ENCODE results near the gene P2RY6. TPM values are rescaled to one million over a fixed set of nuclear protein-coding genes. Genes with fewer than 3 reads are reported as not detected.
"Not testable (repeated sequence)": the region's sequence is repeated elsewhere in the genome, so short reads cannot be mapped to it uniquely, and the experiment has no call there.

Gene P2RY6
- total RNA-seq, 2 donors from 2014 or later, result 0.31 to 0.37 TPM

DNA sequence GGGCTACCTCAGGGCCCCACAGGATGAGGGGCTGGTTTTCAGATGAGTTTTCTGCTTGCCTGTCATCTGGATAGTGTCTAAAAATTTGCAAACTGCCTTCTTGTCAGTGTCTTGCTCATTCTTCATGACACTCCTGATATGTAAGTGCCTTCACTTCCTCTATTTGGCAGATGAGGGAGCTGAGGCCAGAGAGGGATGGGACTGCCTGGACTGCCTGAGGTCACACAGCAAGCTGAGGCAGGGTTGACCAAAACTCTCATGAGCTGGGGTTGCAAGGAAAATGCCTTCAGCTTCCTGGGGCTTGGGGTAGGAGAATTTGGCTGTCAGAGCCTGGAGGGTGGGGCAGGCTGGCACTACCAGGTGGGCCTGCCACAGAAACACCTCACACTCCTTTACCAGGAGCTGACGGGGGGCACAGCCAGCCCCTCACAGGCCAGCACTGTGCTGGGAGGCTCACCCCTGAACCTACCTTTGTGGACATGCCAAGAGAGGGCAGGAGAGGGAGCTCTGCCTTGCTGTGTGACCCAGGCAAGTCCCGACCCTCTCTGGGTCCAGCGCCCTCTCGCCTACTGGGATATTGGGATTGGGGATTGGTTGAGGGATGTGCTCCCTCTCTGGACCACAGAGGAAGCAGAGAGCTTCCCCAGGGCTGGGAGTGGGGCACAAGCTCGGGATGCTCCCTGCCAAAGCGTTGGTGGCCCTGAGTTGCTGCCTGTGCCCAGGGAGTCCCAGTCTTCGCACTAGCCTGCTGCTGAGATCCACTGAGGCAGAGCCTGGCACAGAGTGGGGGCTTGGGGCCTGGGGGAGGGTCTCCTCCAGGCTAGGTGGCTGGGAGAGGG, 1.9 kb upstream of the P2RY6 start:
- no peak overlapping the region for H3K27ac Mint-ChIP-seq
- Histone ChIP-seq H3K4me1 (ENCODE audit: control insufficient read depth, insufficient read depth, low read length) (peaks cover 10% of the 10 kb centered on the region), H3K9ac (ENCODE audit: extremely low read depth, low read length, poor library complexity, severe bottlenecking) (no peak overlapping the region), H3K9me3 (ENCODE audit: control insufficient read depth, low read length) (no peaks in the 10 kb centered on the region), H3K27me3 (ENCODE audit: control insufficient read depth, insufficient read depth, low read length, poor library complexity, severe bottlenecking) (peaks cover 3% of the 10 kb centered on the region), H3K4me3 (ENCODE audit: low read length) (no peak overlapping the region), H3K36me3 (ENCODE audit: control insufficient read depth, insufficient read depth, low read length) (no peaks in the 10 kb centered on the region), H3K27ac (ENCODE audit: low read depth, low read length) (no peak overlapping the region)
- H3K36me3 Mint-ChIP-seq (ENCODE audit: low read depth), result no peaks in the 10 kb centered on the region
- no peaks in the 10 kb centered on the region for H3K9me3 Mint-ChIP-seq
- H3K4me3 Mint-ChIP-seq, result no peak overlapping the region
- H3K4me1 Mint-ChIP-seq, result peaks cover 26% of the 10 kb centered on the region
- WGBS, 2 experiments (ENCODE audit: insufficient coverage in 1 of 2, insufficient read length in 1 of 2), result 97 to 100% methylated on average over 1 to 7 of the region's 7 CpGs
- TF ChIP-seq, protein P1, sequence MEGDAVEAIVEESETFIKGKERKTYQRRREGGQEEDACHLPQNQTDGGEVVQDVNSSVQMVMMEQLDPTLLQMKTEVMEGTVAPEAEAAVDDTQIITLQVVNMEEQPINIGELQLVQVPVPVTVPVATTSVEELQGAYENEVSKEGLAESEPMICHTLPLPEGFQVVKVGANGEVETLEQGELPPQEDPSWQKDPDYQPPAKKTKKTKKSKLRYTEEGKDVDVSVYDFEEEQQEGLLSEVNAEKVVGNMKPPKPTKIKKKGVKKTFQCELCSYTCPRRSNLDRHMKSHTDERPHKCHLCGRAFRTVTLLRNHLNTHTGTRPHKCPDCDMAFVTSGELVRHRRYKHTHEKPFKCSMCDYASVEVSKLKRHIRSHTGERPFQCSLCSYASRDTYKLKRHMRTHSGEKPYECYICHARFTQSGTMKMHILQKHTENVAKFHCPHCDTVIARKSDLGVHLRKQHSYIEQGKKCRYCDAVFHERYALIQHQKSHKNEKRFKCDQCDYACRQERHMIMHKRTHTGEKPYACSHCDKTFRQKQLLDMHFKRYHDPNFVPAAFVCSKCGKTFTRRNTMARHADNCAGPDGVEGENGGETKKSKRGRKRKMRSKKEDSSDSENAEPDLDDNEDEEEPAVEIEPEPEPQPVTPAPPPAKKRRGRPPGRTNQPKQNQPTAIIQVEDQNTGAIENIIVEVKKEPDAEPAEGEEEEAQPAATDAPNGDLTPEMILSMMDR (conservative IDR thresholded peaks at IDR 0.05), result no peak
- peak; percentile 69 for DNase-seq
- H3K27me3 Mint-ChIP-seq (ENCODE audit: insufficient read depth), result peaks cover 22% of the 10 kb centered on the region

DNA sequence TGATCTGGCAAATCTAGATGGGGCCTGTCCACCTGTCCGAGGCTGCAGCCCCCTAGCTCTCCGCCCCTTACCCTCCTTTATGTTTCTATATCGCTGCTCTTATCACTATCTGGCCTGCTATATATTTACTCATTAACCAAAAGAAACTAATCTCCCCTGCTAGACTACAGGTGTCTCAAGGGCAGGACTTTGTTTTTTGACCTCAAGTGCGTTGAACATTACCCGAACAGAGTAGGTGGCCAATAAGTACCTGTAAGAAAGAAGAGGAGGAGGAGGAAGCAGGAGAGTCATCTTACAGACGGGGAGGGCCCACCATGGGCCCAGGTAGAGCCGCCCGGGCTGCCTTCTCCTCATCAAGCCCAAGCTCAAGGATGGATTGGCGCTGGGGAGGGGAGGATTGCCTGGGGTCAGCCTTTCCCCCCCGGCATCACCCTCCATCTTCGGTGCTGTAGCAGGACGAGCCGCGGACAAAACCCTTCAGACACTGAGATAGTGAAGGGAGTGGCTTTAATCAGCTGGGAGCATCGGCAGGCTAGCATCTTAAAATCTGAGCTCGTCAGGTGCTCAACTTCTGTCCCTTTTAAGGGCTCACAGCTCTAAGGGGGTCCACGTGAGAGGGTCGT, 1.2 kb upstream of the P2RY6 start:
- Mint-ChIP-seq H3K27ac (no peak overlapping the region), H3K4me3 (no peak overlapping the region)
- H3K4me1 ChIP-seq (ENCODE audit: control insufficient read depth, insufficient read depth, low read length), result peaks cover 13% of the 10 kb centered on the region

DNA sequence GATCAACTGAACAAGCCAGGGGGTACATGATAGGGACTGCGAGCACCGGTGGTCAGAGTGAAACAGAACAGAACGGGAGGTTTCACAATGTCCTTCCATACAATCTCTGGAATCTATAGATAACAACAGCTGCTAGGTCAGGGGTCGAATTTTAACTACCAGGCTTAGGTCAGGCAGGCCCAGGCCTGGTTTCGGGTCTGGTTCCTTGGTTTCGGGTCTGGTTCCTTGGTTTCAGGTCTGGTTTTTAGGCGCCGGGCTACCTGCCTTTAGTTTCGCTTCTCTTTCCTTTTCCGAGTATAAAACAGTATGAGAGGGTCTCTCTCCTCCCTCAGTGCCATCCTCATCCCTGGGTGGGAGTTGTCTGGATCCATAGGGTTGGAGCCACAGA, 666 bp upstream of the P2RY6 start:
- WGBS, 2 experiments (ENCODE audit: insufficient coverage in 1 of 2, insufficient read length in 1 of 2), result 90 to 95% methylated on average over 7 to 10 of the region's 10 CpGs
- H3K9me3 Mint-ChIP-seq; DNase-seq; H3K9ac ChIP-seq (ENCODE audit: extremely low read depth, low read length, poor library complexity, severe bottlenecking); H3K9me3 ChIP-seq (ENCODE audit: control insufficient read depth, low read length); H3K27ac ChIP-seq (ENCODE audit: low read depth, low read length); H3K27me3 Mint-ChIP-seq (ENCODE audit: insufficient read depth); H3K27me3 ChIP-seq (ENCODE audit: control insufficient read depth, insufficient read depth, low read length, poor library complexity, severe bottlenecking); H3K36me3 ChIP-seq (ENCODE audit: control insufficient read depth, insufficient read depth, low read length); H3K36me3 Mint-ChIP-seq (ENCODE audit: low read depth); H3K4me3 Mint-ChIP-seq; H3K4me3 ChIP-seq (ENCODE audit: low read length): not testable (repeated sequence)
- peak overlapping the region; percentile 81 for H3K27ac Mint-ChIP-seq
- H3K4me1 ChIP-seq (ENCODE audit: control insufficient read depth, insufficient read depth, low read length), result peaks cover 13% of the 10 kb centered on the region
- H3K4me1 Mint-ChIP-seq, result peaks cover 26% of the 10 kb centered on the region

More for the DNA sequence above, 1.2 kb upstream of the P2RY6 start:
- 90% methylated on average over 13 to 18 of the region's 18 CpGs for WGBS, 2 experiments (ENCODE audit: insufficient coverage in 1 of 2, insufficient read length in 1 of 2)
- peaks cover 14% of the 10 kb centered on the region for H3K27me3 Mint-ChIP-seq (ENCODE audit: insufficient read depth)
- H3K9me3 Mint-ChIP-seq, result no peaks in the 10 kb centered on the region
- no peak overlapping the region for H3K9ac ChIP-seq (ENCODE audit: extremely low read depth, low read length, poor library complexity, severe bottlenecking)
- no peaks in the 10 kb centered on the region for H3K36me3 Mint-ChIP-seq (ENCODE audit: low read depth)
- peaks cover 26% of the 10 kb centered on the region for H3K4me1 Mint-ChIP-seq
- H3K4me3 ChIP-seq (ENCODE audit: low read length), result no peak overlapping the region
- no peaks in the 10 kb centered on the region for H3K27me3 ChIP-seq (ENCODE audit: control insufficient read depth, insufficient read depth, low read length, poor library complexity, severe bottlenecking)
- H3K9me3 ChIP-seq (ENCODE audit: control insufficient read depth, low read length), result no peaks in the 10 kb centered on the region
- no peaks in the 10 kb centered on the region for H3K36me3 ChIP-seq (ENCODE audit: control insufficient read depth, insufficient read depth, low read length)
- TF ChIP-seq, protein P1 (conservative IDR thresholded peaks at IDR 0.05), result no peak
- peak; percentile 56 for DNase-seq
- H3K27ac ChIP-seq (ENCODE audit: low read depth, low read length), result no peak overlapping the region
